Tongue (tissue), 2 donors: Measurements from ENCODE around the gene IFIT5. TPM values are rescaled to one million over a fixed set of nuclear protein-coding genes. Genes with fewer than 3 reads are reported as not detected.
A peak's percentile ranks its signal among the peaks of the same experiment; 100 is the strongest.
"Not testable (repeated sequence)": the region's sequence is repeated elsewhere in the genome, so short reads cannot be mapped to it uniquely, and the experiment has no call there.

ENCODE experiments used
- DNase-seq: peaks from one replicate; pipeline ENCODE4 v3.0.0-alpha.2; 2015
- total RNA-seq: library from RNA; depleted of rRNA; stranded (reverse); fragments of >200 nt; gene quantifications from one replicate; pipeline ENCODE4 v1.2.3, GENCODE V29; 2014

The IFIT5 gene
- total RNA-seq, 1 donor from 2014 or later, result 14.9 TPM

GRCh38 chr10:89428877-89429276, 14.5 kb downstream of the IFIT5 start:
- peak; percentile 61 for DNase-seq

- peak; percentile 50 for DNase-seq
Observed at GRCh38 chr10:89431977-89432376, 17.6 kb downstream of the IFIT5 start.

DNA sequence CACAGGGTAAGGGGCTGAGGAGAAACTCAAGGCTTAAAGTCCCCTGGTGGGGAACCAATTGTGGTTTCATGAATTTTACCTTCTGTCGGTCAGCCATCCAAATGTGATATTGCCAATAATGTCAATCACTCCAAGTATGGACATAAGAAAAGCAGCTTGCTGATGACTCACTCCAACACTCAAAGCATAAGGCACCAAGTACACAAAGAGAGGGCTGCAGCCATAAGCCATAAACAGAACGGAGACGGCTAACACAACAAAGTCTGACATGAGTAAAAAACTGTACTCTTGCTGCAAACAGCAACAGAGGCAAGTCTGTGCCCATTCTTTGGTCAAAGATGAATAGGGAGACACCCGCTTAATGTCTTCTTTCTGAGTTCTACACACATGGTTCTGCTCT, 24.2 kb downstream of the IFIT5 start:
- no peak for DNase-seq

DNA sequence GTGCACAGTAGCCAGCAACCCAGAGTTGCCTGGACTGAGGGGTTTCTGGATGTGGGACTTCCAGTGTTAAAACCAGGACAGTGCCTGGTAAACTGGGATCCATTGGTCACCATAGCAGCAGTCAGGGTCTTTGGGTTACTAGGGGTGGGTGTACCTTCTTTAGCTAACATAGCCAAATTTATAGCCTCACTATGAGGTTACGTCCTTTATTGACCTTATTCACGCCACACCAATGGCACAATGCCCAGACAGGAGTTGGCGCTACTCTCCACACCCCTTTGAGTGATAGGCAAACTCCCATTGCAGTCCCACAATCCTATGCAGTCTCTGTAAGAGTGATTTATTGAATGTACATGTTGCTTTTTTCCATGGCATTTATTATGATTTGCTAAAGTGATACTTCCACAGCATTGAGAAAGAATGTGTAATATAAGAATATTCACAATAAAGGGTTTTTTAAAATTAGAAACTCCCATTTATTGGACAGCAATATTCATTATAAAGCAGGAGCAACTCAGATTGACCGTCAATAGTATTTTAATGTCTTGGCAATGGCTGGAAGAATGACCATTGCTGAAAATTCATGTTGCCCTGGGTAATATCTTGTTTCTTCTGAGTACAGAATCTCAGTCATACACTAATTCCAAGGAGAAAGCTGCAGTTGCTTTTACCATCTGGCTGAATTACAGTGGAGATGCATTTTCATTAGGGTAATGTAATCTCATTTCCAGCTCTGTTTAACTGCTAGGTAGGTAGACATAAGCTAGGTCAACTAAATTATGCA, 26.1 kb downstream of the IFIT5 start:
- DNase-seq, result no peak

DNA sequence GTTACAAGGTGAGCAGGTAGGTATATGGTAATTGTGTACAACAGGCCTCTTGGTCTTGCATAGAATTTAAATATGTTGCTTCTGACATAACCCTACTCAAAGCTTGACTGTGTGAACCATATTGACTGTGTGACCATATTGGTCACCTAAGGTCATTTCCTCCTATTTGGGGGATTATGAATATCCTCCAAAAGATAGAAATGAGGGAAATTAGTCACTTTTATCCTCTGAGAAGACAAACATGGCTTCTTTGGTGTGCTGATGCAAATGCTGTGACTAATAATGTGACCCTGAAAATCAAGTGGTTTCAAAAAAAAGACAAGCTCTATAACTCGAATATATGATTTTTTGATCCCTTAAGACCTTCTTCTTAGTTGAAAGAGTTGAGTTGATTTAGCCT, 27.9 kb downstream of the IFIT5 start:
- DNase-seq, result no peak

DNA sequence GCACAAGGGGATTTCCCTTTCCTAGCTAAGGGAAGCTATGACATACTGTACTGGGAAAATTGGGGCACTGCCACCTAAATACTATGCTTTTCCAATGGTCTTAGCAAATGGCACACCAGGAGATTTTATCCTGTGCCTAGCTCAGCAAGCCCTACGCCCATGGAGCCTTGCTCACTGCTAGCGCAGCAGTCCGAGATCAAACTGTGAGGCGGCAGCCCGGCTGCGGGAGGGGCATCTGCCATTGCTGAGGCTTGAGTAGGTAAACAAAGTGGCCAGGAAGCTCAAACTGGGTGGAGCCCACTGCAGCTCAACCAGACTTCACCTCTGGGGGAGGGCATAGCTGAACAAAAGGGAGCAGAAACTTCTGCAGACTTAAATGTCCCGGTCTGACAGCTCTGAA, 30.5 kb downstream of the IFIT5 start:
- not testable (repeated sequence) for DNase-seq

GRCh38 chr10:89450901-89451300, 36.5 kb downstream of the IFIT5 start:
- DNase-seq, result no peak

- no peak for DNase-seq
Observed at GRCh38 chr10:89452193-89452592, 37.8 kb downstream of the IFIT5 start.

GRCh38 chr10:89454561-89455347, 40.4 kb downstream of the IFIT5 start:
- no peak for DNase-seq

DNA sequence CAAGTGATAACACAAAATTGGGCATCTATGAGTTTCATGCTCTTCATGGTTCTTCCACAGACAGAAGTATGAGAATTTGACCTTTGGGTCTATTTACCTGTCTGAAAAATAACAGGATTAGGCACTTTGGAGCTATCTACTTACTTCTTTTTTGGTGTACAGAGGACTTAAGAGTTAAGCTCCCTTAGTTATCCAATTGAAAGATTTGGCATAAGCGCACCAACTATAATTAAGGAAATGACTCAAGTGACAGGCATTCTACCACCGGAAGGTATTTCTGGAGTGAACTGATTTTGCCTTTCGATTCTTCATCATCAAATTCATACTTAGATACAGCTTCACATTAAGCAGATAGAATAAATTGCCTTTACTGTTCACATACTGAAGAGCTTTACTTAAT, 43.9 kb downstream of the IFIT5 start:
- DNase-seq, result no peak

DNA sequence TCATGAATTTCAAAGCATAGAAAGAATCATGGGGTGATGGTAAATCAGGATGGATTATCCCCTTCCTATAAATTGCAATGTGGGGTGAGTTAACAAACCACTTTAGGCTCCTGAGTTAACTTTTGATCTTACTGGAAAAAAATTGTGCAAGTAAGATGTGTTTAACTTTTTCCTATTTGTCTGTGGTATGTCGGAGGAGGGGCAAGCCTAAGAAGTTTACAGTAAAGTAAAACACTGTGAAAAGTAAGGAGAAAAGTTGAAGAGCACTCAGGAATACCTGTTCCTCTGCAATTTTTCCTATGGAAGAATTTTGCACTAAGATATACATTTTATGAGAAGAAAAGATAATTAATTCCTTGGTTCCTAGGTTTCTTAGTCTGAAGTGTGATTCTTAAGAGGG, 44.4 kb downstream of the IFIT5 start:
- no peak for DNase-seq

DNA sequence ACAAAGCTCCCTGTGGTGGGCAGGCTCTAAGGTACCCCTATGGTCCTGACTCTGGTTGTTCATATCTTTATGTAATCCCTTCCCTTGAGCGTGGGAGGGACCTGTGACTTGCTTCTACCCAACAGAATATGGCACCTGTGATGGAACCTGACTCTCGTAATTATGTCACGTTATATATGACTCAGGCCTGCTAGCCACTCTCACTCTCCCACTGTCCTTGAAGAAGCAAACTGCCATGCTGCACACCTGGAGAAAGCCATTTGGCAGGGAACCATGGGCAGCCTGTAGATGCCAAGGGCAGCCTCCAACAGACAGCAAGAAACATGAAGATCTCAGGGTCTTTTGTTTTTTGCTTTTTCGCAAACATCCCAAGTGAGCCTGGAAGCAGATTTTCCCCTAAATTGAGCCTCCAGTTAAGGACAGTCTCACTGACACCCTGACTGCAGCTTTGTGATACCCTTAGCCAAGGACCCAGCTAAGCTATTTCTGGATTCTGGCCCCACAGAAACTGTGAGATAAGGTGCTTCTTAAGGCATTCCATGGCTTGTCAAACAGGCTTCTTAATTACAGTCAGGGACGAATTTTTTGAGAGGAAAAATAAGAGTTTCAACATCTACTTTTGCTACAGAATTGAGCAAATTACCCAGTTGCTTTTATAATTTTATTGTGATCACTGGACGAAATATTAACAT, 49.6 kb downstream of the IFIT5 start:
- no peak for DNase-seq

DNA sequence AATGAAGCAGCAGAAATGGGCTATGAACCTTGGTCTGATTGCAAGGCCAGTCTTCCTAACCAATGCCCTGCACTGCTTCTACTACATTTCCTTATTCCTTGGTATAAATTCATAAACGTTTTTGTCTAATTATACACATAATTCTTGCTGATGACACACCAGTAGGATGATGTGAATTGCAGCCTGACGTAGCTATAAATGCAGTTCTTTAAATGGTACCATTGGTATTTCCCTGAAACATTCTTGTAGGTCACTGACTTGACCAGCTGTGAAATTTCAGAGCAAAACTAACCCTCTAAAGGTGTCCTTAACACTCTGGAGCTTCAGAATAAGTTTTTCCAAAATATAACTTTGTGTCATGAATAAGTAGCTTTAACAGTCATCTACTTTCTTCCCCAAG, 50.8 kb downstream of the IFIT5 start:
- DNase-seq, result no peak

DNA sequence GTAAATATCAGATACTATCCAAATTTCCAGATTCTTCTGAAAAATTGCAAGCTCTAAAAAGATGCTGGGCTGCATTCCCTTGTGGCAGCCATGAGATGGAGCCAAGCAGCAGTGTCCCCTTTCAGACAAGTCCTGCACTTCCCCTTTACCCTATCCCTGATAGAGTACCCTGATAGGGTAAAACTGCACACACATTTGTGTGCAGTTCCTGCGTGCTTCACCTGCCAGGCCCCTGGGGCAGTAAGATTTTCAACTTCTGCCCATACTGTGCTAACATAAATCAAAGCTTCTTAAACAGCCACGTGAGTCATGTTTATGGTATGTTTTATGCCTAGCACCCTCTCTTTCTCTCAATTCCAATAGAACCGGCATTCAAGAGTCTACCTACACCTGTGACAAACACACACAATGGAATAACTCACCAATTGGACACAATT, 52.2 kb downstream of the IFIT5 start:
- no peak for DNase-seq

GRCh38 chr10:89468191-89468965, 54.0 kb downstream of the IFIT5 start:
- no peak for DNase-seq

- no peak for DNase-seq
Observed at GRCh38 chr10:89469517-89469916, 55.1 kb downstream of the IFIT5 start.

Other genes with a start within 250 kb of the IFIT5 start
- 0.21 TPM for gene CH25H, start 207.3 kb upstream of the IFIT5 start, total RNA-seq
- 32.7 TPM for gene LIPA, start 162.8 kb upstream of the IFIT5 start, total RNA-seq
- gene IFIT2, start 112.5 kb upstream of the IFIT5 start, total RNA-seq, result 9.5 TPM
- 11.0 TPM for gene IFIT3, start 86.6 kb upstream of the IFIT5 start, total RNA-seq
- gene IFIT1B, start 36.5 kb upstream of the IFIT5 start, total RNA-seq, result 0.92 TPM
- 42.4 TPM for gene IFIT1, start 21.9 kb upstream of the IFIT5 start, total RNA-seq
- gene SLC16A12, start 121.0 kb downstream of the IFIT5 start, total RNA-seq, result 3.1 TPM
- 27.3 TPM for gene PANK1, start 230.7 kb downstream of the IFIT5 start, total RNA-seq